ENCODE measurements around the gene ZBTB21.
"Not testable (repeated sequence)": the region's sequence is repeated elsewhere in the genome, so short reads cannot be mapped to it uniquely, and the experiment has no call there.

GRCh38 chr21:41959697-41960096 lies 50.5 kb downstream of the ZBTB21 start:
- not testable (repeated sequence) for TF ChIP-seq CTCF (IDR thresholded peaks at IDR 0.05); POLR2AphosphoS5 (IDR thresholded peaks at IDR 0.05); POLR2A (IDR thresholded peaks at IDR 0.05; ENCODE audit: low read depth)

Measured in esophagus muscularis mucosa (tissue), 3 donors.